Stimulated activated CD4-positive, alpha-beta T cell treated with anti-CD3 and anti-CD28 coated beads, Interleukin-2, amount 100 ng/mL, for 4 hours (primary cell): ENCODE measurements around the gene UBLCP1.
"Not testable (repeated sequence)": the region's sequence is repeated elsewhere in the genome, so short reads cannot be mapped to it uniquely, and the experiment has no call there.

Experiments
- DNase-seq: peaks from one replicate; pipeline ENCODE4 v3.0.0-alpha.2; 2020; ENCODE audit warnings: low read depth

Gene UBLCP1, protein sequence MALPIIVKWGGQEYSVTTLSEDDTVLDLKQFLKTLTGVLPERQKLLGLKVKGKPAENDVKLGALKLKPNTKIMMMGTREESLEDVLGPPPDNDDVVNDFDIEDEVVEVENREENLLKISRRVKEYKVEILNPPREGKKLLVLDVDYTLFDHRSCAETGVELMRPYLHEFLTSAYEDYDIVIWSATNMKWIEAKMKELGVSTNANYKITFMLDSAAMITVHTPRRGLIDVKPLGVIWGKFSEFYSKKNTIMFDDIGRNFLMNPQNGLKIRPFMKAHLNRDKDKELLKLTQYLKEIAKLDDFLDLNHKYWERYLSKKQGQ

GRCh38 chr5:159262859-159263568 lies at the start of gene UBLCP1:
UBLCP1 (plus strand) TSS chr5:159263290; CDS start chr5:159268916, 5,626 bp downstream.
- peak; percentile 64 for DNase-seq

- DNase-seq = no peak
These were observed 48.4 kb upstream of the UBLCP1 start for GRCh38 chr5:159214486-159215271.

DNA sequence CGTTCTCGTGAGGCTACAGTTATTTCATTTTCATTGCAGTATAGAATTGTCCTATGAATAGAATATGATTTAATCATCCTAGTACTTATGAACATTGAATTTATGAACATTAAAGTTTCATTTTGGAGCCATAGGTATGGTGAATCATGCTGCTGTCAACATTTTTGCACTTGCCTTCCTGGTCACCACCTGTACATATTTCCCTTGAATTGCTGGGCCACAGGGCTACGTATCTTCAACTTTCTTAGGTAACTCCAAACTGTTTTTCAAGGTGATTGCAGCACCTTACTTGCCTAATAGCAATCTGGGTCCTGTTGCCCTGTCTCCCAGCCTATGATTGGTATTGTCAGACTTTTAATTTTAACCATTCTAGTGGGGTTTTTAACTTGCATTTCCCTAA lies 47.2 kb upstream of the UBLCP1 start:
- DNase-seq = no peak

DNA sequence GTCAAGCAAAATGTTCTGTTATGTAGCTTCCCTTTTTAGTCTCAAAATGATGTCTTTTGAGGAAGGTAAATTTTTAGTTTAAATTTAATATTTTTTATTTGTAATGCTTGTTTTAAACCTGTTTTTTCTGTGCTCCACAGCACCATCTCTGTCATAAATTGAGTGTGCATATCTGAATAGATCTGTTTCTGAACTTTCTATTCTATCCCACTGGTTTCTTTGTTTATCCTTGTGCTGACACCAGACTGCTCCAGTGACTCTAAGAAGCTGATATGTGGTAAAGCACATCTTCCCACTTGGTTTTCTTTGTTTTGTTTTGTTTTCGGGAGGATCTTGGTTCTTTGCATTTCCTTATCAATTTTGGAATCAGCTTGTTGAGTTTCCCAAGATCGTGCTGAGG lies 46.6 kb upstream of the UBLCP1 start:
- DNase-seq = no peak

- no peak for DNase-seq
These were observed 45.9 kb upstream of the UBLCP1 start for GRCh38 chr5:159217236-159217635.

- DNase-seq = no peak
These were observed 44.5 kb upstream of the UBLCP1 start for GRCh38 chr5:159218595-159219023.

GRCh38 chr5:159220206-159220605 lies 42.9 kb upstream of the UBLCP1 start:
- DNase-seq = no peak

GRCh38 chr5:159223469-159223868 lies 39.6 kb upstream of the UBLCP1 start:
- no peak for DNase-seq

GRCh38 chr5:159224471-159224870 lies 38.6 kb upstream of the UBLCP1 start:
- no peak for DNase-seq

- DNase-seq = no peak
These were observed 36.6 kb upstream of the UBLCP1 start for GRCh38 chr5:159226451-159226850.

DNA sequence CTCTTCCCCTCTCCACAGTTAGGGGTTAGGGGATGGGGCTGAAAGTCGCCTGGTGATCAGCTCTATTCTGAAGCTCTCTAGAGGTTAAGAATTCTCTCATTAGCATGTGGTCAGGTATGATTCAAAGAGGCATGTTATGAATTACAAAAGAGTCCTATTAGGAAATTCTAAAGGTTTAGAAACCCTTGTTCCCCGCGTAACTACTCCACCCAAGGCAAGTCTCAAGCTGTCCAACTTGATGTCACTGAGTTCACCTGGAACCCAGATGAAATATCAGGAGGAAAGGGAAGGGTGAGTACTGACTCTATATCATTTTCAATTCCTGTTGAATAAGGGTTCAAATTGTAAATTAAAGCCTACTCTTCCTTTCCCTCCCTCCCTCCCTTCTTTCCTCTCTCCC lies 35.6 kb upstream of the UBLCP1 start:
- DNase-seq = no peak

DNA sequence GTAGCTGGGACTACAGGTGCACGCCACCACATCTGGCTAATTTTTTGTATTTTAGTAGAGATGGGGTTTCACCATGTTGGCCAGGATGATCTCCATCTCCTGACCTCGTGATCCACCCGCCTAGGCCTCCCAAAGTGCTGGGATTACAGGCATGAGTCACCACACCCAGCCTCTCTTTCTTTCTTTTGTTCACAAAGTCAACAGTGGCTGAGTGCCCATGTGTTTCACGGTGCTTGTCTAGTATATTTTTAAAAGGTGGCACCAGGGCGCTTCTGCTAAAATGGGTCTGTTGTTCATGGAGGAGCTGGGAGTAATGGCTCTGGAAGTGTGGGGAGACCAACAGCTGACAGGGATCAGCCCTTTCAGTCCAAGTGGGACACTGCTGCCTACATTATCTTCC lies 35.0 kb upstream of the UBLCP1 start:
- DNase-seq = not testable (repeated sequence)

DNA sequence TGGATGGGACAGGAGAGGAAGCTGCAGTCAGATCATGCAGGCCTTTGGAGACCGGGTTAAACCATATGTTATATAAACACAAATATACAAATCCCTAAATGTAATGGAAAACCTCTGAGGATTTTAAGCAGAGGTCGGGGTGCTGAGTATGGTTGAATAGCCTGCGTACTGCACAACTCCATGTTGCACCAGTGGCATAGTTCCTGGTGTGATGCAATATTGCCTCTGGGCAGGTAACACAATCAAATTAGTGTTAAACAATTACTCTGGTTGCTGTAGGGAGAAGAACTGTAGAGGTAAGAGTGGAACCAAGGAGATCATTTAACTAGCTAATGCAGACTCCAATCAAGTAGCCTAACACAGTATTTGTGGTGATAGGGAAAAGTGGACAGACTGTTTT lies 32.4 kb upstream of the UBLCP1 start:
- no peak for DNase-seq

- DNase-seq = no peak
These were observed 31.9 kb upstream of the UBLCP1 start for GRCh38 chr5:159231167-159231566.

- not testable (repeated sequence) for DNase-seq
These were observed 27.1 kb upstream of the UBLCP1 start for GRCh38 chr5:159235871-159236520.

DNA sequence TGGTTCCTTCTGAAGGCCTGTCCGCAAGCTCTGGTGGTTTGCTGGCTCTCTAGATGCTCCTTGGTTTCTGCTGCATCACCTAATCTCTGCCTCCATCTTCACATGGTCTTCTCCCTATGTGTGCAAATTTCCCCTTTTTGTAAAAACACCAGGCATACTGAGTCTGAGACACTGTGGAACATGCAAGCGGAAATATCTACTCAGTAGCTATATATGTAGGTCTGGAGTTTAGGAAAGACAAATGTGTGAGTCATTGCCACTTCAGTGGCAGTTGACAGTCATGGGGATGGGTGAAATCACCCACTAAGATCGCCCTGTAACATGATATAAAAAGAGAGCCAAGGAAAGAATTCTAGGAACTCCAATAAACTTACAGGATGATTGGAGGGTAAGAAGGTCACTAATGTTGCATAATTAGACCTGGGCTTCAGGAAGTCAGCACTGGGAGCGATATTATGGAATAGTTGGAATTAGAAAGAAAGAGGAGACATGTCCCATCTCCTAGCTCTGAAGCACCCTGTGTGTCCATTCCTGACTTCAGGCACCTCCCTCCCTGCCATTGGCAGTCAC lies 22.7 kb upstream of the UBLCP1 start:
- no peak for DNase-seq

DNA sequence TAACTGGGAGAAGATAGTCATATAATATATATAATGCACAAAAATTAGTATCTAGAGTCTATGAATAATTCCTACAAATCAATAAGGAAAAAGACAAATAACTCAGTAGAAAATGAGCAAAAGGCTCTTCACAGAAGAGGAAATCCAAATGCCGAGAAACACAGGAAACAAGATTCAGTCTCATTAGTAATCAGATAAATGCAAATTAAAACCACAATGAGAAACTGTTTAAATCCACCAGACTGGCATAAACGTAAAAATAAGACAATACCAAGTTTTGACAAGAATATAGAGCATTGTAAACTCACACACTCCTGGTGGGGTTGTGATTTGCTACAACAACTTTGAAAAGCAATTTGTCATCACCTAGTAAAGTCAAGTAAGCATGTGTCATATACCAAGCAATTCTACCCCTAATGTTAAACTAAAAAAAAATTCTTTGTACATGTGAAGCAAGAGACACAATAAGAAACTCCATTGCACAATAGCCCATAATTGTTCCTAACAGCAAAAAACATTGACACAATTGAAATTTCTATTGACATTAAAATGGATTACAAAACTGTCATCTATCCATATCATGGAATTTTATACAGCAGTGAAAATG lies 21.0 kb upstream of the UBLCP1 start:
- no peak for DNase-seq

DNA sequence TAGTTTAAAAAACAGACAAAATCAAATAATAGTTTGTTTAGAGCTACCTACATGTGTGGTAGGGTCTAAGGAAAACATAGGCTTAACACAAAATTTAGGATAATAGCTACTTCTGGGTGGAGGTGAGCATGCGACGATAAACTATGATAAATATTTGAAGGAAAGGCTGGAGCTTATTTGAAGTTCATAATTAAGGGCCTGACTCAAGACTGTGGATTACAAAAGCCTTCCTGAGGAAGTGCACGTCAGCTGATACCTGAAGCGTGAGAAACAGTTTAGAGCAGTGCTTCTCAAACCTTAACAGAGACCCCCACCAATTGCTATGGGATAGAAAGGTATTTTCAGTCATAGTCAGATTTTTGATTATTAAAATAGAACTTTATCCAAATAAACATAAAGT lies 20.4 kb upstream of the UBLCP1 start:
- no peak for DNase-seq

DNA sequence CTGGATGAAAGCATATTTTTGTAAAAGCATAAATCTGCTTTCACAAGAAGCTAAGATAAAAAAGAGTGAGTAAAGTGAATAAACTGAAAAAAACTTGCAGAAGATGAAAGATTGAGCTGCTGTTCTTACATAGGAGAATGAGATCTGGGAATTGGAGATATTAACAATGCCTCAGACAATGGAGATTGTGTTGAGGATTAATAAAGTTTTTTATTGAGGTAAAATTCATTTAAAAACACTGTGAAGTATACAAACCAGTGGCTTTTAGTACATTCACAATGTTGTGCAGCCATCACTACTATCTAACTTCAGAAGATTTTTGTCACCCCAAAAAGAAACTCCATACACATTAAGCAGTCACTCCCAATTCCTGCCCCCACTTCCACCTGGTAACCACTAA lies 19.7 kb upstream of the UBLCP1 start:
- no peak for DNase-seq

GRCh38 chr5:159244163-159244562 lies 18.9 kb upstream of the UBLCP1 start:
- DNase-seq = no peak

GRCh38 chr5:159244890-159245289 lies 18.2 kb upstream of the UBLCP1 start:
- DNase-seq = no peak

DNA sequence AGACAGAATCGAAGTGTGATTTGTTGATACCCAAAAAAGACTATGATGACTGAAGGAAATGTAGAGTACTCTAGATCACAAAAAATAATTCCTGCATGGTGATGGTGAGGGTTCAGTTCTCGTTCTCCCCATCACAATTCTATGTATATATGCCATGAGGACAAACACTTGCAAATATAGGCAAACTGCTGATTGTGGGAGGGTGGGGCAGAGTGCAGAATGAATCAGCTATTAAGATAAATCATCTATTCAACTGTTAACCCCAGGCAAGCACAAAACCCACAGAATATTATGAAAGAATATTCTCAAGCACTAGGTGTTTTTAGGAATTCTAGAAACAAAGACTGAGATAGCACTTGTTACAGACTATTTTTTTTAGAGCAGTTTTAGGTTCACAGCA lies 13.9 kb upstream of the UBLCP1 start:
- DNase-seq = no peak
